ENCODE results near the gene C12orf76. TPM values are rescaled to one million over a fixed set of nuclear protein-coding genes. Genes with fewer than 3 reads are reported as not detected.
"Not testable (repeated sequence)": the region's sequence is repeated elsewhere in the genome, so short reads cannot be mapped to it uniquely, and the experiment has no call there.

C12orf76 gene
- total RNA-seq, 1 donor from 2014 or later = 14.2 TPM

- DNase-seq (ENCODE audit: extremely low read depth, low read depth, low spot score) = no peak
Observed at GRCh38 chr12:110067531-110067930, 19.2 kb upstream of the C12orf76 start.

GRCh38 chr12:110065540-110065939 lies 17.2 kb upstream of the C12orf76 start:
- DNase-seq (ENCODE audit: extremely low read depth, low read depth, low spot score) = no peak

- DNase-seq (ENCODE audit: extremely low read depth, low read depth, low spot score) = no peak
Observed at GRCh38 chr12:110062241-110062640, 13.9 kb upstream of the C12orf76 start.

- no peak for DNase-seq (ENCODE audit: extremely low read depth, low read depth, low spot score)
Observed at GRCh38 chr12:110059651-110060000, 11.3 kb upstream of the C12orf76 start.

GRCh38 chr12:110058875-110059615 lies 10.7 kb upstream of the C12orf76 start:
- no peak for DNase-seq (ENCODE audit: extremely low read depth, low read depth, low spot score)

GRCh38 chr12:110056643-110057042 lies 8.3 kb upstream of the C12orf76 start:
- not testable (repeated sequence) for DNase-seq (ENCODE audit: extremely low read depth, low read depth, low spot score)

- DNase-seq (ENCODE audit: extremely low read depth, low read depth, low spot score) = not testable (repeated sequence)
Observed at GRCh38 chr12:110055375-110056352, 7.3 kb upstream of the C12orf76 start.

- DNase-seq (ENCODE audit: extremely low read depth, low read depth, low spot score) = no peak
Observed at GRCh38 chr12:110050927-110051326, 2.6 kb upstream of the C12orf76 start.

GRCh38 chr12:110049666-110050065 lies 1.3 kb upstream of the C12orf76 start:
- not testable (repeated sequence) for DNase-seq (ENCODE audit: extremely low read depth, low read depth, low spot score)

GRCh38 chr12:110049034-110049433 lies 712 bp upstream of the C12orf76 start:
- DNase-seq (ENCODE audit: extremely low read depth, low read depth, low spot score) = not testable (repeated sequence)

GRCh38 chr12:110047297-110047940 lies 903 bp downstream of the C12orf76 start:
- no peak for DNase-seq (ENCODE audit: extremely low read depth, low read depth, low spot score)

GRCh38 chr12:110046451-110047187 lies 1.7 kb downstream of the C12orf76 start:
- DNase-seq (ENCODE audit: extremely low read depth, low read depth, low spot score) = no peak

GRCh38 chr12:110042264-110042663 lies 6.1 kb downstream of the C12orf76 start:
- no peak for DNase-seq (ENCODE audit: extremely low read depth, low read depth, low spot score)

GRCh38 chr12:110039085-110039807 lies 9.1 kb downstream of the C12orf76 start:
- no peak for DNase-seq (ENCODE audit: extremely low read depth, low read depth, low spot score)

- no peak for DNase-seq (ENCODE audit: extremely low read depth, low read depth, low spot score)
Observed at GRCh38 chr12:110038741-110039084, 9.6 kb downstream of the C12orf76 start.

GRCh38 chr12:110037315-110037714 lies 11.0 kb downstream of the C12orf76 start:
- no peak for DNase-seq (ENCODE audit: extremely low read depth, low read depth, low spot score)

GRCh38 chr12:110035534-110036104 lies 12.7 kb downstream of the C12orf76 start:
- no peak for DNase-seq (ENCODE audit: extremely low read depth, low read depth, low spot score)

GRCh38 chr12:110033888-110034287 lies 14.4 kb downstream of the C12orf76 start:
- DNase-seq (ENCODE audit: extremely low read depth, low read depth, low spot score) = no peak

GRCh38 chr12:110029290-110029815 lies 19.0 kb downstream of the C12orf76 start:
- DNase-seq (ENCODE audit: extremely low read depth, low read depth, low spot score) = no peak
